ENCODE measurements around the gene ADAT3. TPM values are rescaled to one million over a fixed set of nuclear protein-coding genes. Genes with fewer than 3 reads are reported as not detected.
A peak's percentile ranks its signal among the peaks of the same experiment; 100 is the strongest.

ADAT3 gene
- total RNA-seq, result 1 to 10 TPM in 2 of 4 donors, under 1 TPM in 2; 0.33 to 6.2 (median 1.5) TPM
- polyA plus RNA-seq, result 10 to 100 TPM in 2 of 3 donors, 1 to 10 TPM in 1; 6.6 to 17.4 (median 13.2) TPM

DNA sequence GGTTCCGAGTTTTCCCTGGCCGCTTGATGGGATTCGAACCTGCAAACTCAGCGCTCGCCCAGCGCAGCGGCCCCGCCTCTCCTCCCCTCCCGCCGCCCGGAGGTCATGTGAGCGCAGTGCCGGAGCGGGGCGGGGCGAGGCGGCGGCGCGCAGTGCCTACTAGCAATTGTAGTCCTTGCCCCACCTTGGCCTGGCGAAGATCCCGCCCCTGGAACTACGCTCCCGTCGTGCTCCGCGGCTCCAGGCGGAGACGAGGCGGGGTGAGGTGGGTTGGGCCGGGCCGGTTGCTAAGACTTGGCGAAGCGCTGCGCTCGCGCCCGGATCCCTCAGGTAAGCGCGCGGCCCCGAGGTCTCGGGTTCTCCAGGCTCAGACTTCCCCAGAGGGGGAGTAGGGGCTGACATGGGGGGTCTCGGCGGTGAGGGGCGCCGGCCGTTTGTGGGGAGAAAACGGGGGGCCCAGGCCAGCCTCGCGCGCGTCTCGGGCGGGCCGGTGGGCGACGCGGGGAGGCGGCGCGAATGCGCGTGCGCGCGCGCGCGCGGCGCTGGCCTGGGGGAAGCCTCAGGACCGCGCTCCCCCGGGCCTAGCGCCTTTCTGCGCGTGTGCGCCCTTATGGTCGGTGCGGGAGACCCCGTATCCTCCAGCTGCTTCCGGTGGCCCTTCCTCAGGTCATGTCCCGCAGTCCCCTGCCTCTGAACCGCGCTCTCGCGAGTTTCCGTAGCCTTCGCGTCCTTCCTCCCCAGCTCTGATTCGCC, at the start of gene ADAT3, which contains the start of gene SCAMP4:
ADAT3 (plus strand) TSS at position 290 of the 753 bp plus-strand sequence. CDS start 6,649 bp downstream, outside the sequence.
SCAMP4 (plus strand) TSS at position 290 of the 753 bp plus-strand sequence. CDS start 9,621 bp downstream, outside the sequence.
- no peaks in the 10 kb centered on the region for H3K27me3 ChIP-seq
- peaks cover 0 to 31% (median 23%) of the 10 kb centered on the region in 4 donors for H3K4me1 ChIP-seq
- TF ChIP-seq, protein P1, sequence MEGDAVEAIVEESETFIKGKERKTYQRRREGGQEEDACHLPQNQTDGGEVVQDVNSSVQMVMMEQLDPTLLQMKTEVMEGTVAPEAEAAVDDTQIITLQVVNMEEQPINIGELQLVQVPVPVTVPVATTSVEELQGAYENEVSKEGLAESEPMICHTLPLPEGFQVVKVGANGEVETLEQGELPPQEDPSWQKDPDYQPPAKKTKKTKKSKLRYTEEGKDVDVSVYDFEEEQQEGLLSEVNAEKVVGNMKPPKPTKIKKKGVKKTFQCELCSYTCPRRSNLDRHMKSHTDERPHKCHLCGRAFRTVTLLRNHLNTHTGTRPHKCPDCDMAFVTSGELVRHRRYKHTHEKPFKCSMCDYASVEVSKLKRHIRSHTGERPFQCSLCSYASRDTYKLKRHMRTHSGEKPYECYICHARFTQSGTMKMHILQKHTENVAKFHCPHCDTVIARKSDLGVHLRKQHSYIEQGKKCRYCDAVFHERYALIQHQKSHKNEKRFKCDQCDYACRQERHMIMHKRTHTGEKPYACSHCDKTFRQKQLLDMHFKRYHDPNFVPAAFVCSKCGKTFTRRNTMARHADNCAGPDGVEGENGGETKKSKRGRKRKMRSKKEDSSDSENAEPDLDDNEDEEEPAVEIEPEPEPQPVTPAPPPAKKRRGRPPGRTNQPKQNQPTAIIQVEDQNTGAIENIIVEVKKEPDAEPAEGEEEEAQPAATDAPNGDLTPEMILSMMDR (IDR thresholded peaks at IDR 0.05), result no peak
- peak in 1 of 4 donors; percentile 26 for TF ChIP-seq EP300 (IDR thresholded peaks at IDR 0.05)
- peak; percentile 40 to 74 for TF ChIP-seq POLR2A (IDR thresholded peaks at IDR 0.05)
- peak; percentile 76 to 89 (median 82) for TF ChIP-seq POLR2AphosphoS5 (IDR thresholded peaks at IDR 0.05)
- H3K27ac ChIP-seq, result peak within 1 kb of the TSS; percentile 84 to 89 (median 86)
- DNase-seq, result peak; percentile 100
- no peaks in the 10 kb centered on the region for H3K36me3 ChIP-seq
- intact Hi-C loops (cut with DNase I), result no loop called here
- WGBS, 2 donors, result 0 to 1% methylated on average over 92 of the region's 92 CpGs
- H3K4me3 ChIP-seq, result peak within 1 kb of the TSS; percentile 59 to 76 (median 72)
- no peaks in the 10 kb centered on the region for H3K9me3 ChIP-seq

DNA sequence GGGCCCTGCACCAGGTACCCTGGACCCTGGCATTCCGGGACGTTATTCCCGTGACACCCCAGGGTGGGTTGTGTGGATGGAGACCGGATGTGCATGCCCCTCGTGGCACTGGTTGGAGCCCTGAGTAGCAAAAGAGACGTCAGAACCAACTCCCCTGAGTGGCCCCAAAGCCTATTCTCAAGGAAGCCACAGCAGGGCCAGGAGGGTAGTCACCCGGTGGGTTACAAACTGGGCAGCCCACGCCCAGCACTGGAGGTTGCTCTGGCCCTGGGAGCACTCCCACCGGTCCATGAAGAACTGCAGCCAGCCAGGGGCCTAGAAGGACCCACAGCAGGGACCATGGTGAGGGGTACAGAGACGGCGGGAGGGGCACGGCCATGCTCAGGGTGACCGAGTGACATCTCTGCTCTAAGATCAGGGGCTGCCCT, 49.4 kb upstream of the ADAT3 start:
- WGBS, 2 donors, result 4 to 11% methylated on average over 13 of the region's 13 CpGs
- Histone ChIP-seq H3K36me3 (no peaks in the 10 kb centered on the region), H3K4me3 (peak overlapping the region; percentile 6 to 52 (median 48)), H3K4me1 (peaks cover 0 to 94% (median 80%) of the 10 kb centered on the region in 4 donors), H3K27me3 (peaks cover 4 to 70% (median 39%) of the 10 kb centered on the region in 3 donors), H3K27ac (peak overlapping the region; percentile 82 to 84 (median 83)), H3K9me3 (no peaks in the 10 kb centered on the region)
- DNase-seq, result no peak
- TF ChIP-seq POLR2A (IDR thresholded peaks at IDR 0.05) (no peak), EP300 (IDR thresholded peaks at IDR 0.05) (no peak), POLR2AphosphoS5 (IDR thresholded peaks at IDR 0.05) (no peak)
- TF ChIP-seq, protein P1 (IDR thresholded peaks at IDR 0.05), result no peak
- intact Hi-C loops (cut with DNase I), result no loop called here

DNA sequence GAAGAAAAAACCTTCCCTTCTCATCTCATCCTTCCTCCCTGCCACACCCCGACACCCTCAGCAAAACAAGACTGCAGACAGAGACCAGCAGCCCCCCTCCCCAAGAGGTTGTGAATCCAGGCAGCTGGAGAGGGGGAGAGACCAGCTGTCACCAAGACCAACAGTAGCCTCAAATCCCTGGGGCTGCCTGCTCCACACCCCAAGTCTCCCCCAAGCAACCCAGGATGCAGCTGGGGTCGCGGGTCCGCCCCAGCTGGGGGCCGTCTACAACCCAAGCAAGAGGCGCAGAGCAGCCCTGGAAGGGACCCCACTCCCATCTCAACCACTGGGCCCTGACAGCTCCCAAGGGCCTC, 48.9 kb upstream of the ADAT3 start:
- Histone ChIP-seq H3K4me3 (peak overlapping the region; percentile 23 to 52 (median 48)), H3K36me3 (no peaks in the 10 kb centered on the region), H3K27ac (peak overlapping the region; percentile 82 to 84 (median 83)), H3K27me3 (peaks cover 4 to 74% (median 37%) of the 10 kb centered on the region in 3 donors), H3K9me3 (no peaks in the 10 kb centered on the region), H3K4me1 (peaks cover 0 to 99% (median 85%) of the 10 kb centered on the region in 4 donors)
- intact Hi-C loops (cut with DNase I), result no loop called here
- TF ChIP-seq EP300 (IDR thresholded peaks at IDR 0.05) (no peak), POLR2AphosphoS5 (IDR thresholded peaks at IDR 0.05) (no peak), POLR2A (IDR thresholded peaks at IDR 0.05) (no peak)
- TF ChIP-seq, protein P1 (IDR thresholded peaks at IDR 0.05), result no peak
- 17 to 23% methylated on average over 6 of the region's 6 CpGs for WGBS, 2 donors
- DNase-seq, result no peak

DNA sequence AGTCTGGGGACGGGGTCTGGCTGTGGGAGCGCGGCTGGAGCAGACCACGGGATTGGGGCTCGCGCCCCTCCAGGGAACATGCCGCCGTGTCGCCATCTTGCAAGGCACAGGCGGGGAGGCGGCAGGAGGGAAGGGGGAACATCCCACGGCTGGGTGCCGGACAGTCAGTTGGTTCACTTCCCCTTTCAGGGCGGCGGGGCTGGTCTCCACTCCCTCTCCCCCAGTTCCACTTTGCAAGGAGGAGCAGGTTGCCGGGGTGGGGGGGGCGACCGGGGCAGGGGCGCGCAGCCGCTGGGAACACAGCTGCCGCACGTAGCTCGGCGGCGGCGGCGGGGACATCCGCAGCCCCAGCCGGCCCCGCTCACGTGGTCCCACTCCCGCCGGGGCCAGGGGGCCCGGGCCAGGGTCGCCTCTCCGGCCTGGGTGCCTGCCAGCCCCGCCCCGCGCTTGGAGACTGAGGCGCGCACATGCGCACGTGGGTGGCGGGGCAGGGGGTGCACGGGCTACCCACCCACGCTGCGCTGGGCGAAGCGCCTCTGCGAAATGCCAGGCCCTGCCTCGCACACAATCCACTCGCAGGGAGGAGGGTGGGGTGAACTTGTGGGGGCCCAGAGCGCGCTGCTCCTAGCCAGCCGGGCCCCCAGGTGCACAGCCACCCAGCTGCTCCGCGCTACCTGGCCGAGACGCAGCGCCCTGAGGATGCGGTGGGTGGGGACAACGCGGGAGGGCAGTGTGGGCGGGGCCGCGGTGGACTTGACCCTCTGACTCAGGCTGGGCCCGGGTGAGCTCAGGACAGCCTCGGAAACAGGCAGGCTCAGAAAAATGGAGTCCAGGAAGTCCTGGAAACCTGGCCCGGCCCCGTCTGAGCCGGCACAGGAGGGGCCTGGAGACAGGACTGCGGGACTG, 48.2 kb upstream of the ADAT3 start:
- Histone ChIP-seq H3K27me3 (peaks cover 1 to 72% (median 30%) of the 10 kb centered on the region in 3 donors), H3K4me3 (peak overlapping the region; percentile 23 to 52 (median 48)), H3K36me3 (no peaks in the 10 kb centered on the region), H3K27ac (peak overlapping the region; percentile 82 to 84 (median 83)), H3K4me1 (peaks cover 0 to 100% (median 86%) of the 10 kb centered on the region in 4 donors), H3K9me3 (no peaks in the 10 kb centered on the region)
- intact Hi-C loops (cut with DNase I), result no loop called here
- peak; percentile 90 for DNase-seq
- TF ChIP-seq, protein P1 (IDR thresholded peaks at IDR 0.05), result no peak
- TF ChIP-seq POLR2A (IDR thresholded peaks at IDR 0.05) (peak in 1 of 2 donors; percentile 79), POLR2AphosphoS5 (IDR thresholded peaks at IDR 0.05) (peak in 3 of 4 donors; percentile 46 to 61 (median 57))
- 1% methylated on average over 72 to 73 of the region's 73 CpGs for WGBS, 2 donors

Data from sigmoid colon (tissue), 7 donors.